SK-N-SH (cell line): ENCODE data around the gene HDGFL3. TPM values are rescaled to one million over a fixed set of nuclear protein-coding genes. Genes with fewer than 3 reads are reported as not detected.
A peak's percentile ranks its signal among the peaks of the same experiment; 100 is the strongest.

Source experiments
- CTCF ChIA-PET: fragments of 300-600, 350-600 bp; formaldehyde crosslinking; extraction: SDS; loops from one replicate; lab custom pipeline; 2021; lab: Yijun Ruan, JAX
- POLR2A ChIA-PET: fragments of 350-600 bp; sonication (Branson Sonifier 250); formaldehyde crosslinking; extraction: SDS; loops from one replicate; lab custom pipeline; 2020; ENCODE audit warnings: antibody characterized with exemption, inconsistent platforms; lab: Yijun Ruan, JAX
- DNase-seq: peaks from one replicate; pipeline ENCODE4 v3.0.0; 2012
- H2AFZ ChIP-seq: fragments of 200-600 bp; sonication (generic); 2 replicates; pipeline ENCODE4 v1.8.1; 2016; ENCODE audit warnings: antibody characterized with exemption, mild to moderate bottlenecking, low read depth
- H3F3A ChIP-seq: fragments of 200-600 bp; sonication (generic); replicated peaks from 2 replicates; pipeline ENCODE3; 2016; ENCODE audit warnings: antibody characterized with exemption, mild to moderate bottlenecking; ENCODE audit not compliant: insufficient read depth
- H3K27ac ChIP-seq, 2 experiments: fragments of 200-500 bp in 1 of 2; fragments of 200-600 bp in 1 of 2; sonication (Bioruptor generic) in 1 of 2; sonication (generic), shearing (Covaris generic) in 1 of 2; 2 replicates each; pipeline versions ENCODE4 v1.5.1 to v1.6.1; 2014 to 2016; ENCODE audit warnings: low read depth in 2 of 2, inconsistent platforms in 1 of 2, low read length in 1 of 2, mild to moderate bottlenecking in 1 of 2, mixed read lengths in 1 of 2
- H3K27me3 ChIP-seq: fragments of 200-600 bp; sonication (generic), shearing (Covaris generic); 2 replicates; pipeline ENCODE4 v1.6.1; 2016; ENCODE audit warnings: mixed run types; ENCODE audit not compliant: insufficient read depth
- H3K36me3 ChIP-seq, 2 experiments: fragments of 200-500 bp in 1 of 2; fragments of 200-600 bp in 1 of 2; sonication (Bioruptor generic) in 1 of 2; sonication (generic) in 1 of 2; replicated peaks in 1 of 2; 2 replicates each; pipeline versions ENCODE3 to v1.5.1; 2014 to 2016; ENCODE audit warnings: low read length in 1 of 2, mild to moderate bottlenecking in 1 of 2; ENCODE audit not compliant: insufficient read depth in 2 of 2, control insufficient read depth in 1 of 2
- H3K4me1 ChIP-seq, 2 experiments: fragments of 200-500 bp in 1 of 2; fragments of 200-600 bp in 1 of 2; sonication (Bioruptor generic) in 1 of 2; sonication (generic), shearing (Covaris generic) in 1 of 2; 2 replicates each; pipeline versions ENCODE4 v1.5.1 to v1.6.1; 2014 to 2016; ENCODE audit warnings: low read depth in 1 of 2, low read length in 1 of 2, mixed run types in 1 of 2; ENCODE audit not compliant: insufficient read depth in 2 of 2, control insufficient read depth in 1 of 2
- H3K4me2 ChIP-seq: fragments of 200-600 bp; sonication (generic), shearing (Covaris generic); 2 replicates; pipeline ENCODE4 v1.6.1; 2017; ENCODE audit warnings: mixed run types
- H3K4me3 ChIP-seq, 2 experiments: fragments of 200-500 bp in 1 of 2; fragments of 200-600 bp in 1 of 2; sonication (Bioruptor generic) in 1 of 2; sonication (generic), shearing (Covaris generic) in 1 of 2; 2 replicates each; pipeline versions ENCODE4 v1.5.1 to v1.8.1; 2014 to 2016; ENCODE audit warnings: low read depth in 2 of 2, inconsistent platforms in 1 of 2, low read length in 1 of 2, mild to moderate bottlenecking in 1 of 2, mixed read lengths in 1 of 2, moderate library complexity in 1 of 2
- H3K79me2 ChIP-seq: fragments of 200-600 bp; sonication (generic); 2 replicates; pipeline ENCODE4 v1.8.1; 2017; ENCODE audit warnings: mild to moderate bottlenecking; ENCODE audit not compliant: insufficient read depth
- H3K9ac ChIP-seq: fragments of 200-600 bp; sonication (generic); 2 replicates; pipeline ENCODE4 v1.6.1; 2017; ENCODE audit warnings: mixed run types
- H3K9me2 ChIP-seq: fragments of 200-600 bp; sonication (generic); 2 replicates; pipeline ENCODE4 v1.6.1; 2017; ENCODE audit warnings: mixed run types
- H3K9me3 ChIP-seq: fragments of 200-600 bp; sonication (generic); 2 replicates; pipeline ENCODE4 v1.6.1; 2017; ENCODE audit warnings: mixed run types, mild to moderate bottlenecking, moderate library complexity
- H4K20me1 ChIP-seq: fragments of 200-600 bp; sonication (generic); 2 replicates; pipeline ENCODE4 v1.6.1; 2017; ENCODE audit warnings: mild to moderate bottlenecking, mixed run types; ENCODE audit not compliant: insufficient read depth
- CTCF ChIP-seq: fragments of 200-600 bp; sonication (generic); IDR thresholded peaks from 2 replicates; pipeline ENCODE4 v1.6.1; 2017; ENCODE audit warnings: antibody characterized with exemption, mild to moderate bottlenecking, moderate library complexity
- ELF1 ChIP-seq: IDR thresholded peaks from 2 replicates; pipeline ENCODE4 v1.4.0; 2012
- EP300 ChIP-seq, 2 experiments: IDR thresholded peaks; 2 replicates each; pipeline versions ENCODE4 v1.4.0 to v1.6.1; 2012; ENCODE audit warnings: borderline replicate concordance in 1 of 2, low read depth in 1 of 2, low read length in 1 of 2
- FOXM1 ChIP-seq: IDR thresholded peaks from 2 replicates; pipeline ENCODE4 v1.4.0; 2012; ENCODE audit warnings: low read depth, mild to moderate bottlenecking
- GABPA ChIP-seq: IDR thresholded peaks from 2 replicates; pipeline ENCODE4 v1.4.0; 2012; ENCODE audit warnings: low read depth, mild to moderate bottlenecking
- NRF1 ChIP-seq: IDR thresholded peaks from 2 replicates; pipeline ENCODE4 v1.6.1; 2012; ENCODE audit warnings: low read depth, mild to moderate bottlenecking, low read length
- PBX3 ChIP-seq: IDR thresholded peaks from 2 replicates; pipeline ENCODE4; 2012
- RXRA ChIP-seq: IDR thresholded peaks from 2 replicates; pipeline ENCODE4 v1.4.0; 2012; ENCODE audit warnings: low read depth, mild to moderate bottlenecking, borderline replicate concordance
- TCF12 ChIP-seq: IDR thresholded peaks from 2 replicates; pipeline ENCODE4 v1.4.0; 2012
- TEAD4 ChIP-seq: IDR thresholded peaks from 2 replicates; pipeline ENCODE4 v1.4.0; 2012; ENCODE audit warnings: mild to moderate bottlenecking, borderline replicate concordance; ENCODE audit not compliant: insufficient read depth
- WGBS: methylation state at CpG from one replicate; pipeline ENCODE4 v1.1.6; 2017; ENCODE audit warnings: low lambda C conversion rate; 5-methylcytosine and 5-hydroxymethylcytosine counted together
- polyA plus RNA-seq, 3 experiments: library from polyadenylated mRNA; depleted of rRNA; stranded (reverse); fragments of >200 nt; gene quantifications; 2 replicates each; pipeline ENCODE4 v1.2.3, GENCODE V29; 2012

Gene HDGFL3
- polyA plus RNA-seq, 1 of the 3 experiments (the other 2 are of a cell fraction) = 8.0 TPM

GRCh38 chr15:83206526-83207008 lies 1.1 kb downstream of the HDGFL3 start:
- Histone ChIP-seq H3K9me2 (no peaks in the 10 kb centered on the region), H3K27ac (peak overlapping the region; percentile 77 to 93), H3K4me1 (peaks cover 0 to 30% of the 10 kb centered on the region in 2 experiments; a peak in 2 of 4 replicates), H3K36me3 (no peaks in the 10 kb centered on the region), H3K9ac (peak overlapping the region; percentile 83), H3K4me3 (peak overlapping the region; percentile 66 to 86), H2AFZ (peak overlapping the region; percentile 34), H3K27me3 (no peaks in the 10 kb centered on the region), H3F3A (peaks cover 35% of the 10 kb centered on the region), H3K79me2 (peaks cover 54% of the 10 kb centered on the region), H3K9me3 (no peaks in the 10 kb centered on the region), H3K4me2 (peak overlapping the region; percentile 82), H4K20me1 (peaks cover 20% of the 10 kb centered on the region)
- ChIA-PET CTCF (interaction anchor here (0.7 to 6.1 kb wide), 3 partner anchors 21 to 196 kb away, joined by 3 to 24 read pairs (median 3); partner anchors contain the start of gene C15orf40), POLR2A (interaction anchor here (0.9 kb wide), 1 partner anchor 194 kb away, joined by 3 read pairs; no protein-coding TSS in a partner anchor)
- no peak for DNase-seq
- 0 out of 2 replicates have a peak, but pooled peaks have one; percentile 10 for TF ChIP-seq FOXM1
- TF ChIP-seq RXRA = no peak
- TF ChIP-seq EP300 (IDR thresholded peaks at IDR 0.05; ENCODE audit: borderline replicate concordance in 1 of 2, low read depth in 1 of 2, low read length in 1 of 2) = no peak
- no peak for TF ChIP-seq ELF1
- TF ChIP-seq PBX3 = no peak
- no peak for TF ChIP-seq NRF1
- no peak for TF ChIP-seq CTCF
- TF ChIP-seq TEAD4 = no peak
- WGBS = 2% methylated on average over 9 of the region's 25 CpGs

- H3F3A ChIP-seq = peaks cover 31% of the 10 kb centered on the region
- H3K4me1 ChIP-seq = peaks cover 0 to 27% of the 10 kb centered on the region in 2 experiments; a peak in 2 of 4 replicates
- H3K9ac ChIP-seq = peak overlapping the region; percentile 83; the same call in 1 of the 2 replicates
- H3K4me3 ChIP-seq = peak overlapping the region; percentile 66 to 86
- peak; percentile 26 for DNase-seq
- H3K9me2 ChIP-seq = no peaks in the 10 kb centered on the region
- no peaks in the 10 kb centered on the region for H3K9me3 ChIP-seq
- H3K27me3 ChIP-seq = no peaks in the 10 kb centered on the region
- POLR2A ChIA-PET = interaction anchor here (0.9 kb wide), 1 partner anchor 193 kb away, joined by 3 read pairs; no protein-coding TSS in a partner anchor
- H3K27ac ChIP-seq = peak overlapping the region; percentile 77 to 93
- H4K20me1 ChIP-seq = peaks cover 23% of the 10 kb centered on the region
- no peaks in the 10 kb centered on the region for H3K36me3 ChIP-seq
- CTCF ChIA-PET = interaction anchor here (0.7 to 6.1 kb wide), 3 partner anchors 20 to 195 kb away, joined by 3 to 24 read pairs (median 3); partner anchors contain the start of gene C15orf40
- H2AFZ ChIP-seq = peak overlapping the region; percentile 34; the same call in 1 of the 2 replicates
- peak overlapping the region; percentile 82 for H3K4me2 ChIP-seq
- WGBS = 12% methylated on average over 4 of the region's 4 CpGs
- peaks cover 61% of the 10 kb centered on the region for H3K79me2 ChIP-seq
- TF ChIP-seq FOXM1 (no peak), GABPA (peak; percentile 24; the same call in 1 of the 2 replicates), TCF12 (peak; percentile 25; the same call in 1 of the 2 replicates)
Observed at GRCh38 chr15:83205725-83206324, 1.8 kb downstream of the HDGFL3 start.
